ELR (cell line): ENCODE measurements around the gene COX17.
"Not testable (repeated sequence)": the region's sequence is repeated elsewhere in the genome, so short reads cannot be mapped to it uniquely, and the experiment has no call there.

Source experiments
- DNase-seq: peaks from one replicate; pipeline ENCODE4 v3.0.0-alpha.2; 2015; ENCODE audit warnings: low read depth

The COX17 gene

GRCh38 chr3:119676771-119677640, at the start of gene COX17:
Gene COX17, minus strand, starts transcription at chr3:119677406. Its CDS starts 96 bp downstream, at chr3:119677310.
- DNase-seq: peak; percentile 95

GRCh38 chr3:119726909-119727308, 49.7 kb upstream of the COX17 start:
- DNase-seq: no peak

GRCh38 chr3:119723022-119723421, 45.8 kb upstream of the COX17 start:
- no peak for DNase-seq

- DNase-seq: no peak
These were observed 40.3 kb upstream of the COX17 start for GRCh38 chr3:119717520-119717919.

- DNase-seq: no peak
These were observed 39.8 kb upstream of the COX17 start for GRCh38 chr3:119716998-119717397.

GRCh38 chr3:119715105-119715504, 37.9 kb upstream of the COX17 start:
- no peak for DNase-seq

GRCh38 chr3:119703820-119704531, 26.8 kb upstream of the COX17 start:
- no peak for DNase-seq

- DNase-seq: peak; percentile 95
These were observed 25.6 kb upstream of the COX17 start, which contains the start of gene CFAP91 for GRCh38 chr3:119702530-119703527. Gene CFAP91, plus strand, starts transcription at chr3:119703022. Its CDS starts 77 bp downstream, at chr3:119703099.

- DNase-seq: no peak
These were observed 23.9 kb upstream of the COX17 start for GRCh38 chr3:119700920-119701734.

GRCh38 chr3:119700269-119700919, 23.2 kb upstream of the COX17 start:
- peak; percentile 62 for DNase-seq

- DNase-seq: no peak
These were observed 20.2 kb upstream of the COX17 start for GRCh38 chr3:119697394-119697793.

- DNase-seq: peak; percentile 55
These were observed 18.3 kb upstream of the COX17 start for GRCh38 chr3:119695480-119695879.

GRCh38 chr3:119690043-119690656, 12.9 kb upstream of the COX17 start:
- DNase-seq: peak; percentile 68

GRCh38 chr3:119683421-119683820, 6.2 kb upstream of the COX17 start:
- DNase-seq: no peak

GRCh38 chr3:119681279-119681678, 4.1 kb upstream of the COX17 start:
- DNase-seq: peak; percentile 59

- no peak for DNase-seq
These were observed 2.7 kb upstream of the COX17 start for GRCh38 chr3:119679874-119680273.

GRCh38 chr3:119678209-119678608, 1.0 kb upstream of the COX17 start:
- DNase-seq: not testable (repeated sequence)

GRCh38 chr3:119677641-119677934, 382 bp upstream of the COX17 start:
- DNase-seq: no peak

- no peak for DNase-seq
These were observed 1.2 kb downstream of the COX17 start for GRCh38 chr3:119676020-119676419.

- no peak for DNase-seq
These were observed 1.9 kb downstream of the COX17 start for GRCh38 chr3:119675188-119675874.
